HEK293 (cell line): ENCODE data around the gene THAP5.

Source experiments
- TRIM28 ChIP-seq: IDR thresholded peaks from 2 replicates; pipeline ENCODE4 v1.6.1; 2011; ENCODE audit warnings: low read length, control low read depth, borderline replicate concordance
- ZNF660 ChIP-seq: fragments of 450-650 bp; IDR thresholded peaks from 2 replicates; pipeline ENCODE4 v1.5.1; 2018; ENCODE audit warnings: missing biosample characterization, mild to moderate bottlenecking, missing genetic modification characterization
- TF ChIP-seq, protein P1 (sequence below): fragments of 450-650 bp; formaldehyde crosslinking; IDR thresholded peaks from 2 replicates; pipeline ENCODE4 v1.5.1; 2016; ENCODE audit warnings: missing biosample characterization, missing genetic modification characterization
- TF ChIP-seq, protein P2 (sequence below): fragments of 450-650 bp; formaldehyde crosslinking; IDR thresholded peaks from 2 replicates; pipeline ENCODE4 v1.5.1; 2016; ENCODE audit warnings: missing biosample characterization, missing genetic modification characterization
- TF ChIP-seq, protein P3 (sequence below): sonication (generic); formaldehyde crosslinking; IDR thresholded peaks from 2 replicates; pipeline ENCODE4 v1.8.1; 2022; ENCODE audit warnings: mild to moderate bottlenecking, moderate library complexity, missing genetic modification reagents

- TF ChIP-seq, protein P1, sequence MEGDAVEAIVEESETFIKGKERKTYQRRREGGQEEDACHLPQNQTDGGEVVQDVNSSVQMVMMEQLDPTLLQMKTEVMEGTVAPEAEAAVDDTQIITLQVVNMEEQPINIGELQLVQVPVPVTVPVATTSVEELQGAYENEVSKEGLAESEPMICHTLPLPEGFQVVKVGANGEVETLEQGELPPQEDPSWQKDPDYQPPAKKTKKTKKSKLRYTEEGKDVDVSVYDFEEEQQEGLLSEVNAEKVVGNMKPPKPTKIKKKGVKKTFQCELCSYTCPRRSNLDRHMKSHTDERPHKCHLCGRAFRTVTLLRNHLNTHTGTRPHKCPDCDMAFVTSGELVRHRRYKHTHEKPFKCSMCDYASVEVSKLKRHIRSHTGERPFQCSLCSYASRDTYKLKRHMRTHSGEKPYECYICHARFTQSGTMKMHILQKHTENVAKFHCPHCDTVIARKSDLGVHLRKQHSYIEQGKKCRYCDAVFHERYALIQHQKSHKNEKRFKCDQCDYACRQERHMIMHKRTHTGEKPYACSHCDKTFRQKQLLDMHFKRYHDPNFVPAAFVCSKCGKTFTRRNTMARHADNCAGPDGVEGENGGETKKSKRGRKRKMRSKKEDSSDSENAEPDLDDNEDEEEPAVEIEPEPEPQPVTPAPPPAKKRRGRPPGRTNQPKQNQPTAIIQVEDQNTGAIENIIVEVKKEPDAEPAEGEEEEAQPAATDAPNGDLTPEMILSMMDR (tag by site-specific recombination): no peak
- TF ChIP-seq TRIM28 (no peak), ZNF660 (no peak)
- TF ChIP-seq, protein P2, sequence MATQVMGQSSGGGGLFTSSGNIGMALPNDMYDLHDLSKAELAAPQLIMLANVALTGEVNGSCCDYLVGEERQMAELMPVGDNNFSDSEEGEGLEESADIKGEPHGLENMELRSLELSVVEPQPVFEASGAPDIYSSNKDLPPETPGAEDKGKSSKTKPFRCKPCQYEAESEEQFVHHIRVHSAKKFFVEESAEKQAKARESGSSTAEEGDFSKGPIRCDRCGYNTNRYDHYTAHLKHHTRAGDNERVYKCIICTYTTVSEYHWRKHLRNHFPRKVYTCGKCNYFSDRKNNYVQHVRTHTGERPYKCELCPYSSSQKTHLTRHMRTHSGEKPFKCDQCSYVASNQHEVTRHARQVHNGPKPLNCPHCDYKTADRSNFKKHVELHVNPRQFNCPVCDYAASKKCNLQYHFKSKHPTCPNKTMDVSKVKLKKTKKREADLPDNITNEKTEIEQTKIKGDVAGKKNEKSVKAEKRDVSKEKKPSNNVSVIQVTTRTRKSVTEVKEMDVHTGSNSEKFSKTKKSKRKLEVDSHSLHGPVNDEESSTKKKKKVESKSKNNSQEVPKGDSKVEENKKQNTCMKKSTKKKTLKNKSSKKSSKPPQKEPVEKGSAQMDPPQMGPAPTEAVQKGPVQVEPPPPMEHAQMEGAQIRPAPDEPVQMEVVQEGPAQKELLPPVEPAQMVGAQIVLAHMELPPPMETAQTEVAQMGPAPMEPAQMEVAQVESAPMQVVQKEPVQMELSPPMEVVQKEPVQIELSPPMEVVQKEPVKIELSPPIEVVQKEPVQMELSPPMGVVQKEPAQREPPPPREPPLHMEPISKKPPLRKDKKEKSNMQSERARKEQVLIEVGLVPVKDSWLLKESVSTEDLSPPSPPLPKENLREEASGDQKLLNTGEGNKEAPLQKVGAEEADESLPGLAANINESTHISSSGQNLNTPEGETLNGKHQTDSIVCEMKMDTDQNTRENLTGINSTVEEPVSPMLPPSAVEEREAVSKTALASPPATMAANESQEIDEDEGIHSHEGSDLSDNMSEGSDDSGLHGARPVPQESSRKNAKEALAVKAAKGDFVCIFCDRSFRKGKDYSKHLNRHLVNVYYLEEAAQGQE (tag by site-specific recombination): no peak
- TF ChIP-seq, protein P3, sequence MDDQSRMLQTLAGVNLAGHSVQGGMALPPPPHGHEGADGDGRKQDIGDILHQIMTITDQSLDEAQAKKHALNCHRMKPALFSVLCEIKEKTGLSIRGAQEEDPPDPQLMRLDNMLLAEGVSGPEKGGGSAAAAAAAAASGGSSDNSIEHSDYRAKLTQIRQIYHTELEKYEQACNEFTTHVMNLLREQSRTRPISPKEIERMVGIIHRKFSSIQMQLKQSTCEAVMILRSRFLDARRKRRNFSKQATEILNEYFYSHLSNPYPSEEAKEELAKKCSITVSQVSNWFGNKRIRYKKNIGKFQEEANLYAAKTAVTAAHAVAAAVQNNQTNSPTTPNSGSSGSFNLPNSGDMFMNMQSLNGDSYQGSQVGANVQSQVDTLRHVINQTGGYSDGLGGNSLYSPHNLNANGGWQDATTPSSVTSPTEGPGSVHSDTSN (CRISPR knock-in tag): no peak
These were observed 6.6 kb upstream of the THAP5 start for GRCh38 chr7:108576116-108576515.
